HL-60 (cell line): ENCODE results near the gene LRP1B.

Experiments used
- DNase-seq, 2 experiments: peaks; one replicate each; pipeline ENCODE4 v3.0.0-alpha.2; 2010 to 2020; ENCODE audit warnings: low read depth in 1 of 2, low spot score in 1 of 2
- H3K27ac ChIP-seq: fragments of 250-450 bp; sonication (Bioruptor Pico); replicated peaks from 2 replicates; pipeline ENCODE4 v1.5.1; 2020; ENCODE audit warnings: mild to moderate bottlenecking, moderate library complexity
- H3K27me3 ChIP-seq: fragments of 250-450 bp; sonication (Bioruptor Pico); 2 replicates; pipeline ENCODE4 v1.5.1; 2021; ENCODE audit warnings: mild to moderate bottlenecking, moderate library complexity; ENCODE audit not compliant: insufficient read depth, poor library complexity, severe bottlenecking
- H3K4me3 ChIP-seq: replicated peaks from 2 replicates; pipeline ENCODE4 v1.5.1; 2011; ENCODE audit warnings: mild to moderate bottlenecking, control low read depth, low read length; ENCODE audit not compliant: insufficient read depth
- GABPA ChIP-seq: IDR thresholded peaks from 2 replicates; pipeline ENCODE4 v1.6.1; 2012; ENCODE audit warnings: low read depth
- POLR2AphosphoS5 ChIP-seq: IDR thresholded peaks from 2 replicates; pipeline ENCODE4 v1.6.1; 2012; ENCODE audit warnings: low read depth
- SPI1 ChIP-seq: IDR thresholded peaks from 2 replicates; pipeline ENCODE4 v1.6.1; 2012; ENCODE audit warnings: low read depth, mild to moderate bottlenecking, borderline replicate concordance
- TF ChIP-seq, protein P1 (sequence below): IDR thresholded peaks from one replicate; pipeline ENCODE4 v1.5.1; 2011; ENCODE audit warnings: low read length, control low read depth, inconsistent platforms; ENCODE audit not compliant: insufficient read depth
- TF ChIP-seq, protein P2 (sequence below): IDR thresholded peaks from 2 replicates; pipeline ENCODE4 v1.6.1; 2012; ENCODE audit warnings: low read depth; ENCODE audit not compliant: insufficient replicate concordance

LRP1B gene

DNA sequence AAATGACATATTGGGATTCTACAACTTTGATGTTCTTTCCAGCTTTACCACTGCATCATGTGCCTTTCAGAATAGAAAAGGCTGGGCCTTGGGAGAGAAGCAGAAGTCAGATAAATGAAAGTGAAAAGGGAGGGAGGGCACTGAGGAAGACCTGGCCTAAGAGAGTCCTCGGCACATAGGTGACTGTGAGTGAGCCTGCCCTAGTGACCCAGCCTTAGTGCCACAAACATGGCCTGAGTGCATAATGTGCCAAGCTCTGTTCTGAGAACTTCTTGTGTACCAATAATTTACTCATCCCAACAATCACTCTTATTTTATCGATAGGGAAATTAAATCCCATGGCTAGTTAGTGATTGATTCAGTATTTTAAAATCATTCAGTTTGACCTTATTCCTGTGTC lies 436.6 kb downstream of the LRP1B start:
- Histone ChIP-seq H3K27ac (no peak overlapping the region), H3K4me3 (no peak overlapping the region), H3K27me3 (no peaks in the 10 kb centered on the region)
- DNase-seq: no peak
- TF ChIP-seq, protein P1, sequence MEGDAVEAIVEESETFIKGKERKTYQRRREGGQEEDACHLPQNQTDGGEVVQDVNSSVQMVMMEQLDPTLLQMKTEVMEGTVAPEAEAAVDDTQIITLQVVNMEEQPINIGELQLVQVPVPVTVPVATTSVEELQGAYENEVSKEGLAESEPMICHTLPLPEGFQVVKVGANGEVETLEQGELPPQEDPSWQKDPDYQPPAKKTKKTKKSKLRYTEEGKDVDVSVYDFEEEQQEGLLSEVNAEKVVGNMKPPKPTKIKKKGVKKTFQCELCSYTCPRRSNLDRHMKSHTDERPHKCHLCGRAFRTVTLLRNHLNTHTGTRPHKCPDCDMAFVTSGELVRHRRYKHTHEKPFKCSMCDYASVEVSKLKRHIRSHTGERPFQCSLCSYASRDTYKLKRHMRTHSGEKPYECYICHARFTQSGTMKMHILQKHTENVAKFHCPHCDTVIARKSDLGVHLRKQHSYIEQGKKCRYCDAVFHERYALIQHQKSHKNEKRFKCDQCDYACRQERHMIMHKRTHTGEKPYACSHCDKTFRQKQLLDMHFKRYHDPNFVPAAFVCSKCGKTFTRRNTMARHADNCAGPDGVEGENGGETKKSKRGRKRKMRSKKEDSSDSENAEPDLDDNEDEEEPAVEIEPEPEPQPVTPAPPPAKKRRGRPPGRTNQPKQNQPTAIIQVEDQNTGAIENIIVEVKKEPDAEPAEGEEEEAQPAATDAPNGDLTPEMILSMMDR: no peak
- no peak for TF ChIP-seq POLR2AphosphoS5
- no peak for TF ChIP-seq GABPA
- TF ChIP-seq SPI1: no peak
- TF ChIP-seq, protein P2, sequence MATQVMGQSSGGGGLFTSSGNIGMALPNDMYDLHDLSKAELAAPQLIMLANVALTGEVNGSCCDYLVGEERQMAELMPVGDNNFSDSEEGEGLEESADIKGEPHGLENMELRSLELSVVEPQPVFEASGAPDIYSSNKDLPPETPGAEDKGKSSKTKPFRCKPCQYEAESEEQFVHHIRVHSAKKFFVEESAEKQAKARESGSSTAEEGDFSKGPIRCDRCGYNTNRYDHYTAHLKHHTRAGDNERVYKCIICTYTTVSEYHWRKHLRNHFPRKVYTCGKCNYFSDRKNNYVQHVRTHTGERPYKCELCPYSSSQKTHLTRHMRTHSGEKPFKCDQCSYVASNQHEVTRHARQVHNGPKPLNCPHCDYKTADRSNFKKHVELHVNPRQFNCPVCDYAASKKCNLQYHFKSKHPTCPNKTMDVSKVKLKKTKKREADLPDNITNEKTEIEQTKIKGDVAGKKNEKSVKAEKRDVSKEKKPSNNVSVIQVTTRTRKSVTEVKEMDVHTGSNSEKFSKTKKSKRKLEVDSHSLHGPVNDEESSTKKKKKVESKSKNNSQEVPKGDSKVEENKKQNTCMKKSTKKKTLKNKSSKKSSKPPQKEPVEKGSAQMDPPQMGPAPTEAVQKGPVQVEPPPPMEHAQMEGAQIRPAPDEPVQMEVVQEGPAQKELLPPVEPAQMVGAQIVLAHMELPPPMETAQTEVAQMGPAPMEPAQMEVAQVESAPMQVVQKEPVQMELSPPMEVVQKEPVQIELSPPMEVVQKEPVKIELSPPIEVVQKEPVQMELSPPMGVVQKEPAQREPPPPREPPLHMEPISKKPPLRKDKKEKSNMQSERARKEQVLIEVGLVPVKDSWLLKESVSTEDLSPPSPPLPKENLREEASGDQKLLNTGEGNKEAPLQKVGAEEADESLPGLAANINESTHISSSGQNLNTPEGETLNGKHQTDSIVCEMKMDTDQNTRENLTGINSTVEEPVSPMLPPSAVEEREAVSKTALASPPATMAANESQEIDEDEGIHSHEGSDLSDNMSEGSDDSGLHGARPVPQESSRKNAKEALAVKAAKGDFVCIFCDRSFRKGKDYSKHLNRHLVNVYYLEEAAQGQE: no peak

DNA sequence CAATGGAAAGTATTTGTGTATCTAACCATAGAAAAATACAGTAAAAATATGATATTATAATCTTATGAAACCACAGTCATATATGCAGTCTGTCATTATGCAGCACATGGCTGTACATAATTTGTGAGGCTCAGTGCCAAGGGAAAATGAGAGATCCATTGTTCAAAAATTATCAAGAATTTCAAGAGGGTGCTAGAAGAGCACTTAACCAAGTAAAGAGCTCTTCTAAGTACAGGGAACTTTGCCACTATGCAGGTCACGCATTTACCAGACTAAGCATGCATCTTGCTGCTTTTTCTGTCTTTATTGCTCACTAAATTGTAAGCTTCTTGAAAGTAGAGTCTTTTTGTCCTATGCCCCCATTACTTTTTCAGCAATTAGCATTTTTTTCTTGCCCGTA lies 438.0 kb downstream of the LRP1B start:
- DNase-seq: no peak

DNA sequence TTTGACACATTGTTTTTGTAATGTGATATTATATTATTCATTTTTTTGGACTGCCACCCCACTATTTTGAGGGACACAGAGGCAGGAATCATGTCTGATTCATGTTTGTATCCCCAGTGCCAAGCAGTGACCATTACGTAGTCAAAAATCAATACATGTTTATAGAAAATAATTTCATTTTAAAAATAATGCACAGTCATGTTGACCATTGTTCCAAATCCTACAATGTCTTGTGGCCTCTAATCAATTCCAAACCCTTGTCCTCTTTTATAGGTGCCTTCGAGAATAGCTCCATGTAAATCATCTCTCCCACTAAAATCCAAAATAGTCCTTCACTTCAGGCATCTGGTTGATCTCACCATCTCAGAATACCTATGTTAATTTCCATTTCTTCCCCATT lies 454.7 kb downstream of the LRP1B start:
- H3K4me3 ChIP-seq: no peak overlapping the region
- H3K27me3 ChIP-seq: no peaks in the 10 kb centered on the region
- TF ChIP-seq POLR2AphosphoS5 (no peak), SPI1 (no peak), GABPA (no peak)
- TF ChIP-seq, protein P1: no peak
- TF ChIP-seq, protein P2: no peak
- no peak overlapping the region for H3K27ac ChIP-seq
- DNase-seq: no peak

More for the DNA sequence above, 438.0 kb downstream of the LRP1B start:
- Histone ChIP-seq H3K27me3 (no peaks in the 10 kb centered on the region), H3K27ac (no peak overlapping the region), H3K4me3 (no peak overlapping the region)
- TF ChIP-seq, protein P2: no peak
- TF ChIP-seq POLR2AphosphoS5: no peak
- TF ChIP-seq SPI1: no peak
- no peak for TF ChIP-seq GABPA
- TF ChIP-seq, protein P1: no peak
